Stimulated activated CD4-positive, alpha-beta T cell treated with anti-CD3 and anti-CD28 coated beads, Interleukin-1b, Interleukin-23, amount 100 ng/mL, for 1 hour (primary cell): Measurements from ENCODE around the gene COX6B2.

Experiments used
- DNase-seq, 2 donors: peaks; one replicate each; pipeline ENCODE4 v3.0.0-alpha.2; 2020; ENCODE audit warnings: low read depth in 2 of 2

The COX6B2 gene

DNA sequence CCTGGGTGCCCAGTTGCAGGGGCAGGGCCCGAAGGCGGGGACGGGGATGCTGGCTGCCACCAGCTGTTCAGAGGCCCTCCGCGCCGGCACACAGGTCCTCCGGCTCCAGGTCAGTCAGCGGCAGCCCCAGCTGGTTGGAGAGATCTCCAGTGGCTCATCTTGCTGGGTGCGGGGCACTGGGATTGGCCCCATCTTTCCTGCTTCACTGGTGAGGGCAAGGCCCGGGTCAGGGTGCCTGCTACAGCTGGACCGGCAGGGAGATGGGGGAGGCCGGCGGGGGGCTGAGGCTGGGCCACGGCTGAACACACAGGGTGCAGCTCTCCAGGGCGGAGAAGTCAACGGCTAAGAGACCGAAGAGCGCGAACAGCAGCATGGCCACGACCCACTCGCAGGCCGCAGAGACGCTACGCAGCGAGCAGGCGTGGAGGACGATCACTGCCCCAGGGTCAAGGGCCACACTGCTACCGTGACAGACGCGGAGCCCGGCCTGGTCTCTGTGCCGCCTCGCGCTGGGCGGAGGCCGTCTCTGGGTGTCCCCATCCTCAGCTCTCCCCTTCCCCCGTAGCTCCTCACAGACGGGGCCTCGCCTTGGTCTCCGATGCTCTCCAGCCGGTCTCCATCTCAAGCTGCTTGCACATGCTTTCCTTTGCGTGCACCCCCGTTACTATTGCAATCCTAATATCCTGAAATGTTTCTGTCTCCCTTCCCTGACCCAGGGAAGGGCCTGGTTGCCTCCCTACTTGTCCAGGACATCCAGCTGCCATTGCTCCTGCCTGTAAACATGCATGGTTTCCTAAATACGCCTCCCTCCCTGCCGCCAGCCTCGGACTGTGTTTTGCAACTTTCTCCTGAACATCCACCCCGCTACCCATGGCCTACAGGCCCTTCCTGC lies 41.7 kb downstream of the COX6B2 start:
- no peak for DNase-seq

GRCh38 chr19:55311797-55312196 lies 42.7 kb downstream of the COX6B2 start:
- no peak for DNase-seq

- no peak for DNase-seq
These were observed 43.1 kb downstream of the COX6B2 start for GRCh38 chr19:55311397-55311796.

- DNase-seq = no peak
These were observed 44.0 kb downstream of the COX6B2 start for GRCh38 chr19:55310498-55310897.

GRCh38 chr19:55309448-55309847 lies 45.1 kb downstream of the COX6B2 start:
- DNase-seq = no peak

DNA sequence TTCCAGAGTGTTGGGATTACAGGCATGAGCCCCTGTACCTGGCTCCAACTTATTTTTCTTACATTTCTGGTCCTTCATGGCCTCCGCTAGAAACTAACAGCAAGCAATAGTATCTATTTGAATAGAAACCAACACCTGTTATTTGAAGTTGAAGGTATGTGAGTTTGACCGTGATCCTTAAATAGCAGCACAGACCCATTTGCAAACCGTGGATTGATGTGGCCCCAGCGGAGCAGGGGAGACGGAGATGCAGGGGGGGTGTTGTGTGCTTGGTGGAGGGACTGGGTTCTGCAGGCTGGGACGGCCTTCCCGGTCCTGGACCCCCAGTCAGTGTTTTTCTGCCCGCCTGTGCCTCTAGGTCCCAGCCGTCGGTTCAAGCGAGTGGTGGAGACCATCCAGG lies 46.2 kb downstream of the COX6B2 start:
- no peak for DNase-seq

GRCh38 chr19:55306712-55307111 lies 47.8 kb downstream of the COX6B2 start:
- DNase-seq = no peak

GRCh38 chr19:55305983-55306562 lies 48.4 kb downstream of the COX6B2 start:
- no peak for DNase-seq

DNA sequence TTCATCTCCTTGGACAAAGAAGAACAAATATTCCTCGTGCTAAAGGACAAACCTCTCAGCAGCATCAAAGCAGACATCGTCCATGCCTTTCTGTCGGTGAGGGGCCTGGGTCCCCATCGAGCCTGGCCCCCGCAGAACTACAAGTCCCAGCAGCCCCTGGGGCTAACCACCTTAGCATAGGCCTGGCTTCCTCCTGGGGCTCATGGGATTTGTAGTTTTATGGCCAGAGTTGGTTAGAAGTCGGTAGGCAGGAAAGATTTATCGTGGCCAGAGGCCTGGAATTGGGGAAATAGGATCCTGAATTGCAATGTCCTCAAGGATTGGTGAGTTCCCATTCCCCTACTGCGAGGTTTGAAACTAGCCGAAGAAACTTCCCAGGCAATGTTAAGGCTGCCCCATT lies 49.0 kb downstream of the COX6B2 start:
- DNase-seq = peak in 1 of 2 donors; percentile 26

GRCh38 chr19:55304980-55305379 lies 49.5 kb downstream of the COX6B2 start:
- DNase-seq = no peak

- no peak for DNase-seq
These were observed 50.1 kb downstream of the COX6B2 start for GRCh38 chr19:55304279-55304978.

GRCh38 chr19:55303477-55303876 lies 51.0 kb downstream of the COX6B2 start:
- no peak for DNase-seq

- DNase-seq = no peak
These were observed 52.2 kb downstream of the COX6B2 start for GRCh38 chr19:55302318-55302703.

DNA sequence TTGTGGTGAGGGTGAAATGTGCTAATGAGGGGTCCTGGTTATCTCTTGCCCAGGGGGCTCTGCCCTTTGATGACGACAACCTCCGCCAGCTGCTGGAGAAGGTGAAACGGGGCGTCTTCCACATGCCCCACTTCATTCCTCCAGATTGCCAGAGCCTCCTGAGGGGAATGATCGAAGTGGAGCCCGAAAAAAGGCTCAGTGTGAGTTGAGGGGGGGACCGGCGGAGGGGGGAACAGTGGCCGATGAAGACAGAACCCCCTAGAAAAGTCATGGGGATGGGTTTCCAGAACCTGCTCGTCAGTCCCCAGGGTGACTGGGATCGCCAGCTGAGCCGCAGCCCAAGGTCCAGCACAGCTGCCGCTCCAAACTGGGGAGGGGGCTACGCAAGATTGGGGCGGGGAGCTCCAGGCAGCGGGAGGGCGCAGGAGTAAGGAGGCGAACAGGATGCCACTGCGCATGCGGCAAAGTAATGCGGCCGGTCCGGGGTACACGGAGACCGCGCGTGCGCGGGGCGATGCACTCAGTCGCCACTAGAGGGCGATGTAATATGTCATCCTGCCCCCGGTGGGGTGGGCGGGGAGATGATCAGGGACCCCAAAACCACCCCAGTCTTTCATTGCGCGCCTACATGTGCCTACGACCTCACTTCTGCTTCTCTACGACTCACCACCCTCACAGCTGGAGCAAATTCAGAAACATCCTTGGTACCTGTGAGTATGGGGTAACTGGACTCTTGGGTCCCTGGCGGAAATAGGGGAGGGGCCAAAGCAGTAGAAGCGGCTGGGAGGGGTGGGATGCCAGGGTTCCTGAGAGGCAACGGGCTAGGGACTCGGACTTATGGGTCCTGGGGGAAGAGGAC lies 52.8 kb downstream of the COX6B2 start:
- peak; percentile 86 to 97 for DNase-seq

DNA sequence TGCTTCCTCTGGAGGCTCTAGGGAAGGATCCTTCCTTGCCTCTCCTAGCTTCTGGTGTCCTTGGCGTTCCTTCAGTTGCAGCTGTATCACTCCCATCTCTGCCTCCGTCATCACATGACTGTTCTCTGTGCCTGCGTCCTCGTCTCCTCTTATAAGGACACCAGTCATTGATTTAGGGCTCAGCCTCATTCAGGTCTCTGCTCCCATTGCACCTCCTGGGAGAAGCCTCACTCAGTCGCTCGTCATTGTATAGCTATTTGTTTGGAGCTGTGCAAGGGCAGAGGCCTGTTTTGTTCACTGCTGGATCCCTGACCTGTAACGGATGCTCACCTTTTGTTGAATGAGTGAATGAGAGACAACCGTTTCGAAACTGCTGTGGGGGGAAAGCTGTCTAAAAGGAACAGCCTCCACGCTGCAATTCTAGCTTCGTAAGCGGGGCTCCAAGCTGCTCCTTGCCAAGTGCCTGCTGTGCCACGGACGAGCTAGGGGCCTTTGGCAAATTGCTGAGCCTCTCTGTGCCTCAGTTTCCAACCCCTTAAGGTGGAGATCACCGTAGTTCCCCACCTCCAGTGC lies 53.5 kb downstream of the COX6B2 start:
- DNase-seq = no peak

DNA sequence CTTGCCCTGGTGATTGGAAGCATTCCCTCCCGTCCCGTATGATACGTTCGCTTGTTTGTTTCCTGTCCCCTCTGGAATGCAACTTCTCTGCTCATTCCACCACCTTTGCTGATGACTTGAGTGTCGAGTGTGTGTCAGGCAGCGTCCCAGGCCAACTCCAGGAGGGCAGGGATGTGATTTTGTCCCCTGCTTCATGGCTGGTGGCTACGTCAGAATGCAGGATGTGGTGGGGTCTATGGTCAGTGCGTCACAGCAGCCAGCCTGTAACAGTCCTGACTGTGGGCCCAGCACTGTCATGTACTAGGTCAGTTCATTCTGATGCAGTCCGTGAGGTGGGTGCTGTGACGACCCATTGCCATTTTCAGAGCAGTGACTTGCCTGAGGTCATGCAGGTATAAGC lies 54.5 kb downstream of the COX6B2 start:
- no peak for DNase-seq
